A673 (cell line): ENCODE data around the gene SERPINI2. TPM values are rescaled to one million over a fixed set of nuclear protein-coding genes. Genes with fewer than 3 reads are reported as not detected.

Source experiments
- BruUV-seq: library from RNA; stranded (reverse); fragments of 400-500 nt; replicated peaks from 2 replicates; lab custom pipeline; 2021; lab: Mats Ljungman, UMichigan
- CTCF ChIA-PET: fragments of 300-600 bp; sonication (Branson Sonifier 250); formaldehyde crosslinking; loops from one replicate; lab custom pipeline; 2022; ENCODE audit warnings: antibody characterized with exemption; lab: Charles Lee
- POLR2A ChIA-PET: fragments of 300-600 bp; sonication (Branson Sonifier 250); formaldehyde crosslinking; loops from one replicate; lab custom pipeline; 2022; ENCODE audit warnings: antibody characterized with exemption; ENCODE audit not compliant: low non-redundant PET; lab: Charles Lee
- DNase-seq: peaks from one replicate; pipeline ENCODE4 v3.0.0-alpha.2; 2015; ENCODE audit warnings: low spot score
- H3K27ac ChIP-seq: fragments of 200-600 bp; sonication (generic); 2 replicates; pipeline ENCODE4 v1.5.1; 2016; ENCODE audit warnings: mixed run types, low read depth, mild to moderate bottlenecking, mixed read lengths, antibody characterized with exemption, low read length; ENCODE audit not compliant: poor library complexity, severe bottlenecking
- H3K27me3 ChIP-seq: fragments of 200-600 bp; sonication (generic); replicated peaks from 2 replicates; pipeline ENCODE4 v1.6.1; 2017; ENCODE audit warnings: mixed run types, low read depth, mild to moderate bottlenecking, mixed read lengths, antibody characterized with exemption, low read length; ENCODE audit not compliant: insufficient read depth, poor library complexity
- H3K36me3 ChIP-seq: fragments of 200-600 bp; sonication (generic); 2 replicates; pipeline ENCODE4 v1.6.1; 2016; ENCODE audit warnings: mixed run types, mild to moderate bottlenecking, mixed read lengths, antibody characterized with exemption, low read length; ENCODE audit not compliant: insufficient read depth, poor library complexity, severe bottlenecking
- H3K4me1 ChIP-seq: fragments of 200-600 bp; sonication (generic); 2 replicates; pipeline ENCODE4 v1.6.1; 2017; ENCODE audit warnings: mixed run types, mild to moderate bottlenecking, mixed read lengths, antibody characterized with exemption, low read length; ENCODE audit not compliant: insufficient read depth, poor library complexity, severe bottlenecking
- H3K4me3 ChIP-seq: fragments of 200-600 bp; sonication (generic); 2 replicates; pipeline ENCODE4 v1.5.1; 2016; ENCODE audit warnings: low read depth, mixed run types, mild to moderate bottlenecking, mixed read lengths, low read length; ENCODE audit not compliant: poor library complexity, severe bottlenecking
- H3K9me3 ChIP-seq: fragments of 200-600 bp; sonication (generic); 2 replicates; pipeline ENCODE4 v1.6.1; 2016; ENCODE audit warnings: mixed run types, low read depth, mild to moderate bottlenecking, mixed read lengths, antibody characterized with exemption, low read length; ENCODE audit not compliant: poor library complexity, severe bottlenecking
- CTCF ChIP-seq: fragments of 300-800, 200-600 bp; sonication (generic); conservative IDR thresholded peaks from 2 replicates; pipeline ENCODE4 v1.5.1; 2017; ENCODE audit warnings: low read depth, mild to moderate bottlenecking, antibody characterized with exemption, low read length, moderate library complexity, mixed read lengths
- EZH2 ChIP-seq: fragments of 200-600 bp; sonication (generic); IDR thresholded peaks from 2 replicates; pipeline ENCODE4 v1.6.1; 2017; ENCODE audit warnings: borderline replicate concordance, low read depth, mild to moderate bottlenecking, mixed read lengths, antibody characterized with exemption, low read length; ENCODE audit not compliant: poor library complexity, severe bottlenecking
- intact Hi-C: fragments of 100-400 bp; cut with micrococcal nuclease; formaldehyde crosslinking; loops from one replicate; pipeline ENCODE4 v1.10.0; 2022; ENCODE audit not compliant: unreplicated experiment
- total RNA-seq: library from RNA; stranded (reverse); gene quantifications from 2 replicates; pipeline ENCODE4 v1.2.3, GENCODE V29; 2021

Gene SERPINI2
- total RNA-seq, 1 experiment from 2014 or later: not detected

GRCh38 chr3:167493244-167493643, 19.4 kb upstream of the SERPINI2 start:
- peak; percentile 33 for DNase-seq
- intact Hi-C loops: no loop called here
- H3K4me1 ChIP-seq: no peaks in the 10 kb centered on the region
- H3K27me3 ChIP-seq: peaks cover 19% of the 10 kb centered on the region
- BruUV-seq: no TSS peak
- TF ChIP-seq EZH2 (no peak), CTCF (peak; percentile 62)
- no peaks in the 10 kb centered on the region for H3K9me3 ChIP-seq
- ChIA-PET CTCF (no interaction called here), POLR2A (no interaction called here)
- no peaks in the 10 kb centered on the region for H3K36me3 ChIP-seq
- no peak overlapping the region for H3K4me3 ChIP-seq
- no peak overlapping the region for H3K27ac ChIP-seq

- Histone ChIP-seq H3K36me3 (no peaks in the 10 kb centered on the region), H3K27ac (no peak overlapping the region), H3K27me3 (peaks cover 19% of the 10 kb centered on the region), H3K9me3 (no peaks in the 10 kb centered on the region), H3K4me1 (no peaks in the 10 kb centered on the region), H3K4me3 (no peak overlapping the region)
- no peak for DNase-seq
- BruUV-seq: no TSS peak
- POLR2A ChIA-PET: no interaction called here
- intact Hi-C loops: no loop called here
- TF ChIP-seq CTCF: no peak
- TF ChIP-seq EZH2: no peak
- CTCF ChIA-PET: no interaction called here
Measured at GRCh38 chr3:167491621-167492020, 17.8 kb upstream of the SERPINI2 start.

GRCh38 chr3:167489571-167489970, 15.7 kb upstream of the SERPINI2 start:
- H3K4me3 ChIP-seq: no peak overlapping the region
- CTCF ChIA-PET: no interaction called here

More at GRCh38 chr3:167489571-167489970, 15.7 kb upstream of the SERPINI2 start:
- Histone ChIP-seq H3K9me3 (no peaks in the 10 kb centered on the region), H3K36me3 (no peaks in the 10 kb centered on the region), H3K4me1 (no peaks in the 10 kb centered on the region), H3K27ac (no peak overlapping the region), H3K27me3 (peaks cover 19% of the 10 kb centered on the region)
- intact Hi-C loops: no loop called here
- POLR2A ChIA-PET: no interaction called here
- no peak for DNase-seq
- TF ChIP-seq CTCF (no peak), EZH2 (no peak)
- BruUV-seq: no TSS peak
